GM12801 (cell line): Measurements from ENCODE around the gene TCP11L1.

ENCODE experiments used
- TF ChIP-seq, protein P1 (sequence below): IDR thresholded peaks from one replicate; pipeline ENCODE4 v1.5.1; 2011; ENCODE audit warnings: control low read depth; ENCODE audit not compliant: insufficient read length; ENCODE audit errors: extremely low read depth

TCP11L1 gene

GRCh38 chr11:33064866-33065265 is 25.5 kb downstream of the TCP11L1 start:
- TF ChIP-seq, protein P1, sequence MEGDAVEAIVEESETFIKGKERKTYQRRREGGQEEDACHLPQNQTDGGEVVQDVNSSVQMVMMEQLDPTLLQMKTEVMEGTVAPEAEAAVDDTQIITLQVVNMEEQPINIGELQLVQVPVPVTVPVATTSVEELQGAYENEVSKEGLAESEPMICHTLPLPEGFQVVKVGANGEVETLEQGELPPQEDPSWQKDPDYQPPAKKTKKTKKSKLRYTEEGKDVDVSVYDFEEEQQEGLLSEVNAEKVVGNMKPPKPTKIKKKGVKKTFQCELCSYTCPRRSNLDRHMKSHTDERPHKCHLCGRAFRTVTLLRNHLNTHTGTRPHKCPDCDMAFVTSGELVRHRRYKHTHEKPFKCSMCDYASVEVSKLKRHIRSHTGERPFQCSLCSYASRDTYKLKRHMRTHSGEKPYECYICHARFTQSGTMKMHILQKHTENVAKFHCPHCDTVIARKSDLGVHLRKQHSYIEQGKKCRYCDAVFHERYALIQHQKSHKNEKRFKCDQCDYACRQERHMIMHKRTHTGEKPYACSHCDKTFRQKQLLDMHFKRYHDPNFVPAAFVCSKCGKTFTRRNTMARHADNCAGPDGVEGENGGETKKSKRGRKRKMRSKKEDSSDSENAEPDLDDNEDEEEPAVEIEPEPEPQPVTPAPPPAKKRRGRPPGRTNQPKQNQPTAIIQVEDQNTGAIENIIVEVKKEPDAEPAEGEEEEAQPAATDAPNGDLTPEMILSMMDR: no peak

DNA sequence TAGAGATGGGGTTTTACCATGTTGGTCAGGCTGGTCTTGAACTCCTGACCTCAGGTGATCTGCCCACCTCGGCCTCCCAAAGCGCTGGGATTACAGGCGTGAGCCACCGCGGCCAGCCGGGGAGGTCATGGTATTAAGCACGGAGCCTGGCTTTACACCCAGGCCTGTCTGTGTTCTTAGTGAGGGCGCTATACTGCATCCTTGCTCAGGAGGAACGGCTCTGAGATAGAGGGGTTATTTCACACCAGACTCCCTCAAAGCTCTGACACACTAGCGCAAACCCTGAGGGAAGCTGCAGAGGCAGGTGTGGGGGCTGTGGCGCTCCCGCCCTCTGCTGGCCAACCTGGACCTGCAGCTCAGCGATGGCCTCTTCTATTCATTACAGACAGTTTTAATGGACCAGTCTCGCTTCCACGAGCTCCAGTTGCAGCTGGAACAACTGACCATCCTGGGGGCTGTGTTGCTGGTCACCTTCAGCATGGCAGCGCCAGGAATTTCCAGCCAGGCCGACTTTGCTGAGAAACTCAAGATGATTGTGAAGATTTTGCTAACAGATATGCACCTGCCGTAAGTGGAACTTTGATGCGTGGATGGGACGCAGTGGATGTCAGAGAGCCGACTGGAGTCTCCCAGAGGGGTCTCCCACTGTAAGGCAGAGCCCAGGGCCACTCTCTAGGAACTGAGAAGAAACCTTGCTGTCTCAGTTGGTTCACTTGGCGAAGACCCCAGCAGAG is 26.2 kb downstream of the TCP11L1 start:
- TF ChIP-seq, protein P1: peak; percentile 51

DNA sequence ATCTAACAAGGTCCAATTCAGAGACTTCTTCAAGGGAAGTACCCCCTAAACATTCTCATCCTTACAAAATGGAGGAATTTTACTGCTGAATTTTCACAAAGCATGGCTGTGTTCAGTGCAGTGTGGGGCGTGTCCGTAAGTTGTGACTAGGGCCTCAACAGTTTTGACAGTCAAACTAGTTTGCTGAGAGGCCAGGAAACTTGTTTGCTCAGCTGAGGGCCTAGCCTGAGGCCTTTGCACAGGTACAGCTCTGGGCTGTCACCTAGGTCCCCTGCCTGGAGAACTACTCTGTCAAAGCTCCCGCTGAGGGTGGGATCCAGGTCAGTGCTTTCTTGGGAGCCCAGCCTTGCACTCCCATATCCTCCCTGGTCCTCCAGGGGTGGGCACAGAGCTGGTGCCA is 27.9 kb downstream of the TCP11L1 start:
- TF ChIP-seq, protein P1: no peak

GRCh38 chr11:33068611-33069340 is 29.4 kb downstream of the TCP11L1 start:
- TF ChIP-seq, protein P1: no peak

GRCh38 chr11:33072465-33072864 is 33.1 kb downstream of the TCP11L1 start:
- TF ChIP-seq, protein P1: no peak

DNA sequence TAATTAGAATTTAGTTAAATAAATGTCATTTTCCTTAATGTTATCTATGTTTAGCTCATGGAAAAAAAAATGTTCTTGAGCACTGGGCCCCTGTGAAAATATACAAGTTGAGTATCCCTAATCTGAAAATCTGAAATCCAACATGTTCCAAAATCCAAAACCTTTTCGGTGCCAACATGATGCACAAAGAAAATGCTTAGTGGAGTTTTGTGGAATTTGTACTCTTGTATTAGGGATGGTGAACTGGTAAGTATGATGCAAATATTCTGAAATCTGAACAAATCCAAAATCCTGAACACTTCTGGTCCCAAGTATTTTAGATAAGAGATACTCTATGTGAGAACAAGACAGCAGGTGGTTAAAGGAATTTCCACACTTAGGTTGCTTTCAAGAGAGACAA is 44.5 kb downstream of the TCP11L1 start:
- TF ChIP-seq, protein P1: no peak

DNA sequence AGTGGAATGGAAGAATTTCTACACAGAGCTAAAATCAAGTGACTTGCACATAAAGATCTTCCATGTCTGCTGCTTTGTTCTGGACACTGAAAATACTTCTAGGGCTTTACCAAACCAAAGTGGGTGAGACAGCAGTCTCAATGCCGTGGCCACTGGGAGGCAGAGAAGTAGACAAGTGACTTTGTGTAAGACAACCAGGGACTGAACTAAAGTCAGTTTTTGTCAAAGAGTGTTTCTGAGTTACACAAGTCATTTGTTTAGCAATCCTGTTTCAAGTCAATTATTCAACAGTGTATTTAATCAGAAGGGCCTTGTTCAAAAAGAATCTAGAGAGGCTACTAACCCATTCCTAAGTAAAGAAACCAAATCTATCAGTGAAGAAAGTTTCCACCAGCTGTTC is 46.6 kb downstream of the TCP11L1 start:
- TF ChIP-seq, protein P1: no peak
